Measurements from ENCODE around the gene CHST11. TPM values are rescaled to one million over a fixed set of nuclear protein-coding genes. Genes with fewer than 3 reads are reported as not detected.

Gene CHST11
- total and polyA plus RNA-seq, 2 of the 4 experiments (the other 2 are of a cell fraction), result 1.4 to 2.7 TPM

DNA sequence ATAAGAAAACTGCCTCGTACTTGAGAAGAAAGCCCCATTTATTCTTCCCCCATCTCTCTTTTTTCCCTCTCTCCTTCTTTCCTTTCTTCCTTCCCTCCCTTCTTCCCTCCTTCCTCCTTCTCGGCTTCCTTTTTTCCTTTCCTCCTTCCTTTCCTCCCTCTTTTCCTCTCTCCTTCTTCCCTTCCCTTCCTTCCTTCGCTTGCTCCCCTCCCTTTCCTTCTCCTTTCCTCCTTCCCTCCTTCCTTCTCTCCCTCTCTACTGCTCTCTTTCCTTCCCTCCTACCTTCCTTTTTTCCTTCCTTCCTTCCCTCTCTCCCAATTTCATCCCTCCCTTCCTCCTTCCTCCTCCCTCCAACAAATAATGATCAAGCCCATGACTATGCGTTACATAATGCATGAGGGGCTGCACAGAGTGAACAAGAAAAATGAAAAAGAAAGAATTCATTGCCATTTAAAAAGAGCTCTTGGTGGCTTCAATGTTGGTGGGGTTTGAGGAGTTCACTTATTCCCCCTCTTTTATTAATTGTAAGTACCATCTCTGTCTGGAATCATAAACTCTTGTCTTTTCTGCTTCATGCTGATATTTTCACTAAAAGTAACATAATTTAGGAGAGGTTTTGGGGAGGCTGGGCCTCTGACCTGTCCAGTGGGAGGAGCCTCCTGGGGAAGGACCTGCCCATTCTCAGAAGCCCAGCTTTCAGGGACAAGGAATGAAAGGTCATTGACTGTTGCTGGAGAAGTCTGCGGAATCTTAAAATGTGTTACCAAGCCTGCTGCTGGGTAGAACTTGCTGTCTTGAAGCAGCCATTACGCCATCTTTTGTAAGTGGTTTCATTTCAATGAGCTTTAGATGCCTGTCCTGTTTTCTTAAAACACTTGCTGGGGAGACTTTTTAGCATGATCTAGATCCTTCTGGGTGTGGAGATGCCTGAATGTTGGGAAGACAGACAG is 144.3 kb downstream of the CHST11 start (continued):
- TF ChIP-seq, protein P1, sequence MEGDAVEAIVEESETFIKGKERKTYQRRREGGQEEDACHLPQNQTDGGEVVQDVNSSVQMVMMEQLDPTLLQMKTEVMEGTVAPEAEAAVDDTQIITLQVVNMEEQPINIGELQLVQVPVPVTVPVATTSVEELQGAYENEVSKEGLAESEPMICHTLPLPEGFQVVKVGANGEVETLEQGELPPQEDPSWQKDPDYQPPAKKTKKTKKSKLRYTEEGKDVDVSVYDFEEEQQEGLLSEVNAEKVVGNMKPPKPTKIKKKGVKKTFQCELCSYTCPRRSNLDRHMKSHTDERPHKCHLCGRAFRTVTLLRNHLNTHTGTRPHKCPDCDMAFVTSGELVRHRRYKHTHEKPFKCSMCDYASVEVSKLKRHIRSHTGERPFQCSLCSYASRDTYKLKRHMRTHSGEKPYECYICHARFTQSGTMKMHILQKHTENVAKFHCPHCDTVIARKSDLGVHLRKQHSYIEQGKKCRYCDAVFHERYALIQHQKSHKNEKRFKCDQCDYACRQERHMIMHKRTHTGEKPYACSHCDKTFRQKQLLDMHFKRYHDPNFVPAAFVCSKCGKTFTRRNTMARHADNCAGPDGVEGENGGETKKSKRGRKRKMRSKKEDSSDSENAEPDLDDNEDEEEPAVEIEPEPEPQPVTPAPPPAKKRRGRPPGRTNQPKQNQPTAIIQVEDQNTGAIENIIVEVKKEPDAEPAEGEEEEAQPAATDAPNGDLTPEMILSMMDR (conservative IDR thresholded peaks at IDR 0.05; ENCODE audit: low read depth, low read length), result no peak
- TF ChIP-seq POLR2A (IDR thresholded peaks at IDR 0.05; ENCODE audit: low read depth, low read length), result no peak

DNA sequence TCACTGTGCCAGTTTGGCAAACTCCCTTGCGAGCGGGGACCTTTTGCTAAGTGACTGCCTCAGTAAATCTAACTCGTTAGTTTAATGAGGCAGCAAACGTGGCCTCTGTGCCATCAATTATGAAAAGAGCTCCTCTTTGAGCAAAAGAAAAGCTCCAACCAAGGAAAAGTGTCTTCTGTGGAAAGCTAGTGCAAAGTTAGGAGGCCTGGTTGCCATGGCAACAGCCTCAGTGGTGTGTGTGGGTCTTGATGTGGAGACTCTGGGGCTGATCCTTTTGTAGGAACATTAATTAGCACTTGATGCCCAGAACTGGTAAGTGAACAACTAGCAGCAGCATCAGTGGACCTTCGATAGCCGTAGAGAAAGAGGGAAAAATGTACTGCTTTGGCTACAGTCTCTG is 145.7 kb downstream of the CHST11 start:
- H4K8ac ChIP-seq (ENCODE audit: low read depth in 2 of 2, low read length in 2 of 2), result no peak overlapping the region
- intact Hi-C loops (cut with micrococcal nuclease) (no loop called here), dilution Hi-C loops (cut with HindIII; ENCODE audit: low sequenced_read_pairs, unreplicated experiment) (no loop called here), in situ Hi-C loops (cut with MboI; ENCODE audit: low sequenced_read_pairs) (no loop called here)
- no peak overlapping the region for H3K27ac ChIP-seq (ENCODE audit: insufficient read depth, low read length)
- ChIA-PET CTCF (no interaction called here), POLR2A (ENCODE audit: unreplicated experiment) (no interaction called here)
- H3K9me1 ChIP-seq (ENCODE audit: insufficient read depth, low read length), result peaks cover 19% of the 10 kb centered on the region
- H3K56ac ChIP-seq (ENCODE audit: extremely low read depth, insufficient read depth, low read length), result no peak overlapping the region
- no peaks in the 10 kb centered on the region for H3K9me3 ChIP-seq (ENCODE audit: control insufficient read depth, insufficient read depth, low read length)
- H4K91ac ChIP-seq (ENCODE audit: insufficient read depth, low read depth, low read length), result no peak overlapping the region
- no peak for DNase-seq
- H3K18ac ChIP-seq (ENCODE audit: low read depth, low read length), result no peak overlapping the region
- no peak overlapping the region for H3K14ac ChIP-seq (replicated peaks; ENCODE audit: low read depth, low read length)
- no peak overlapping the region for H2BK5ac ChIP-seq (ENCODE audit: low read depth, low read length, poor library complexity, severe bottlenecking)
- no peak overlapping the region for H4K5ac ChIP-seq (ENCODE audit: low read depth, low read length)
- WGBS, 2 experiments (ENCODE audit: extremely low coverage in 2 of 2, insufficient read length in 1 of 2), result no CpG with 5 or more reads among the region's 6 CpGs
- H2BK20ac ChIP-seq (ENCODE audit: low read depth, low read length), result peak overlapping the region; percentile 48; the same call in 1 of the 2 replicates
- H2BK15ac ChIP-seq (ENCODE audit: low read depth, low read length), result no peak overlapping the region
- no peak overlapping the region for H3K9ac ChIP-seq (ENCODE audit: low read depth, low read length)
- no peak overlapping the region for H2AFZ ChIP-seq (replicated peaks; ENCODE audit: low read length, poor library complexity)
- H3K4me2 ChIP-seq (ENCODE audit: low read depth, low read length), result no peak overlapping the region
- H4K20me1 ChIP-seq (ENCODE audit: insufficient read depth, low read length), result peaks cover 7% of the 10 kb centered on the region; the same call in 1 of the 2 replicates
- no peak overlapping the region for H3K4ac ChIP-seq (ENCODE audit: low read depth, low read length)
- no peaks in the 10 kb centered on the region for H3K27me3 ChIP-seq (ENCODE audit: control insufficient read depth, insufficient read depth, low read length)
- H3K4me1 ChIP-seq (ENCODE audit: control insufficient read depth, insufficient read depth, low read length), result peaks cover 7% of the 10 kb centered on the region
- no peak overlapping the region for H3K23ac ChIP-seq (ENCODE audit: low read depth, low read length)
- H2BK120ac ChIP-seq (ENCODE audit: low read depth, low read length), result no peak overlapping the region
- no peak overlapping the region for H3K4me3 ChIP-seq (ENCODE audit: insufficient read depth, low read depth, low read length)
- peak overlapping the region; percentile 0; the same call in 1 of the 2 replicates for H2AK5ac ChIP-seq (ENCODE audit: low read depth, low read length)
- H3K79me1 ChIP-seq (ENCODE audit: low read depth in 1 of 2, low read length in 2 of 2), result peaks cover 0 to 4% of the 10 kb centered on the region in 2 experiments; a peak in 1 of 4 replicates
- no peak for ATAC-seq (ENCODE audit: low read depth)
- no TSS peak for BruUV-seq (replicated peaks)
- no peaks in the 10 kb centered on the region for H3K36me3 ChIP-seq (ENCODE audit: control insufficient read depth, insufficient read depth, low read length)
- no peak overlapping the region for H2AK9ac ChIP-seq (replicated peaks; ENCODE audit: low read depth, low read length, poor library complexity)
- no peak for TF ChIP-seq RFX5 (IDR thresholded peaks at IDR 0.05; ENCODE audit: low read depth, low read length)
- no peak for TF ChIP-seq MAFK (IDR thresholded peaks at IDR 0.05; ENCODE audit: low read depth, low read length)
- no peak for TF ChIP-seq RCOR1 (IDR thresholded peaks at IDR 0.05; ENCODE audit: insufficient replicate concordance, low read length)
- TF ChIP-seq CHD1 (IDR thresholded peaks at IDR 0.05; ENCODE audit: low read depth, low read length), result no peak
- TF ChIP-seq, protein P1 (conservative IDR thresholded peaks at IDR 0.05; ENCODE audit: low read depth, low read length), result no peak
- no peak for TF ChIP-seq POLR2A (IDR thresholded peaks at IDR 0.05; ENCODE audit: low read depth, low read length)
- TF ChIP-seq RAD21 (IDR thresholded peaks at IDR 0.05; ENCODE audit: low read length), result no peak
- TF ChIP-seq MAZ (IDR thresholded peaks at IDR 0.05; ENCODE audit: borderline replicate concordance, low read depth, low read length), result no peak
- TF ChIP-seq, protein P2, sequence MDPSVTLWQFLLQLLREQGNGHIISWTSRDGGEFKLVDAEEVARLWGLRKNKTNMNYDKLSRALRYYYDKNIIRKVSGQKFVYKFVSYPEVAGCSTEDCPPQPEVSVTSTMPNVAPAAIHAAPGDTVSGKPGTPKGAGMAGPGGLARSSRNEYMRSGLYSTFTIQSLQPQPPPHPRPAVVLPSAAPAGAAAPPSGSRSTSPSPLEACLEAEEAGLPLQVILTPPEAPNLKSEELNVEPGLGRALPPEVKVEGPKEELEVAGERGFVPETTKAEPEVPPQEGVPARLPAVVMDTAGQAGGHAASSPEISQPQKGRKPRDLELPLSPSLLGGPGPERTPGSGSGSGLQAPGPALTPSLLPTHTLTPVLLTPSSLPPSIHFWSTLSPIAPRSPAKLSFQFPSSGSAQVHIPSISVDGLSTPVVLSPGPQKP (IDR thresholded peaks at IDR 0.05; ENCODE audit: borderline replicate concordance, low read depth, low read length), result no peak
- TF ChIP-seq NFE2L2 (IDR thresholded peaks at IDR 0.05; ENCODE audit: low read depth, low read length), result no peak
